HCT116 (cell line): ENCODE results near the gene RASL11B. TPM values are rescaled to one million over a fixed set of nuclear protein-coding genes. Genes with fewer than 3 reads are reported as not detected.

ENCODE experiments used
- ATAC-seq: fragments of 200-7000 bp; cut with Tn5 transposase; 2 replicates; pipeline ENCODE4 v1.9.1; 2020; ENCODE audit warnings: mild to moderate bottlenecking, moderate library complexity
- BruUV-seq: library from RNA; stranded (reverse); fragments of 400-500 nt; replicated peaks from 2 replicates; lab custom pipeline; 2021; lab: Mats Ljungman, UMichigan
- CTCF ChIA-PET: fragments of 300-600 bp; sonication (Branson Sonifier 250); formaldehyde crosslinking; loops from one replicate; lab custom pipeline; 2021; ENCODE audit warnings: antibody characterized with exemption; lab: Charles Lee
- POLR2A ChIA-PET: fragments of 300-600, 350-600 bp; sonication (Branson Sonifier 250); formaldehyde crosslinking; loops from one replicate; lab custom pipeline; 2021; ENCODE audit warnings: antibody characterized with exemption; lab: Charles Lee
- RAD21 ChIA-PET, 2 experiments: fragments of 300-600 bp; sonication (Branson Sonifier 250); formaldehyde crosslinking; loops; one replicate each; lab custom pipeline; 2023; ENCODE audit warnings: low total read pairs in 2 of 2; ENCODE audit not compliant: uncharacterized antibody in 2 of 2, unreplicated experiment in 2 of 2, low non-redundant PET in 1 of 2; lab: Charles Lee
- DNase-seq: peaks from one replicate; pipeline ENCODE4 v3.0.0-alpha.2; 2010; ENCODE audit warnings: low read depth, low spot score
- H2AFZ ChIP-seq: fragments of 200-600 bp; shearing (Covaris generic), sonication (generic); 2 replicates; pipeline ENCODE4 v1.6.1; 2017; ENCODE audit warnings: low read depth, mixed run types, mixed read lengths, antibody characterized with exemption, low read length; ENCODE audit not compliant: poor library complexity, severe bottlenecking
- H3K27ac ChIP-seq: 2 replicates; pipeline ENCODE4 v1.5.1; 2012; ENCODE audit warnings: low read depth, low read length
- H3K27me3 ChIP-seq: fragments of 200-600 bp; sonication (generic); 2 replicates; pipeline ENCODE4 v1.6.1; 2016; ENCODE audit warnings: mixed run types, low read length, mixed read lengths; ENCODE audit not compliant: insufficient read depth
- H3K36me3 ChIP-seq, 2 experiments: fragments of 200-500 bp in 1 of 2; fragments of 200-600 bp in 1 of 2; sonication (Bioruptor generic) in 1 of 2; sonication (generic) in 1 of 2; 2 replicates each; pipeline versions ENCODE4 v1.5.1 to v1.6.1; 2014 to 2016; ENCODE audit warnings: low read length in 2 of 2, inconsistent platforms in 1 of 2, mixed read lengths in 1 of 2, mixed run types in 1 of 2; ENCODE audit not compliant: insufficient read depth in 2 of 2, control insufficient read depth in 1 of 2
- H3K4me1 ChIP-seq, 2 experiments: fragments of 200-600 bp in 1 of 2; sonication (generic) in 1 of 2; 2 replicates each; pipeline versions ENCODE4 v1.5.1 to v1.6.1; 2012 to 2017; ENCODE audit warnings: low read length in 2 of 2, inconsistent platforms in 1 of 2, mild to moderate bottlenecking in 1 of 2, mixed read lengths in 1 of 2, mixed run types in 1 of 2, moderate library complexity in 1 of 2; ENCODE audit not compliant: insufficient read depth in 2 of 2, control insufficient read depth in 1 of 2
- H3K4me2 ChIP-seq: fragments of 200-600 bp; sonication (generic); 2 replicates; pipeline ENCODE4 v1.6.1; 2017; ENCODE audit warnings: mixed run types, low read length, mixed read lengths
- H3K4me3 ChIP-seq, 2 experiments: fragments of 200-600 bp in 1 of 2; sonication (generic) in 1 of 2; replicated peaks in 1 of 2; 2 replicates each; pipeline ENCODE4 v1.5.1; 2011 to 2016; ENCODE audit warnings: low read length in 2 of 2, control low read depth in 1 of 2, low read depth in 1 of 2, mild to moderate bottlenecking in 1 of 2, mixed read lengths in 1 of 2, mixed run types in 1 of 2
- H3K79me2 ChIP-seq: fragments of 200-600 bp; sonication (generic); 2 replicates; pipeline ENCODE4 v1.6.1; 2017; ENCODE audit warnings: mild to moderate bottlenecking, mixed run types, low read length, moderate library complexity, mixed read lengths; ENCODE audit not compliant: insufficient read depth
- H3K9ac ChIP-seq: fragments of 200-600 bp; sonication (generic); 2 replicates; pipeline ENCODE4 v1.6.1; 2016; ENCODE audit warnings: low read length, mixed read lengths
- H3K9me2 ChIP-seq: fragments of 200-600 bp; sonication (generic), shearing (Covaris generic); 2 replicates; pipeline ENCODE4 v1.6.1; 2017; ENCODE audit warnings: mixed run types, mild to moderate bottlenecking, moderate library complexity; ENCODE audit not compliant: insufficient read depth
- H3K9me3 ChIP-seq, 2 experiments: fragments of 200-500 bp in 1 of 2; fragments of 200-600 bp in 1 of 2; sonication (Bioruptor generic) in 1 of 2; sonication (generic) in 1 of 2; 2 replicates each; pipeline ENCODE4 v1.6.1; 2014 to 2017; ENCODE audit warnings: low read length in 2 of 2, mixed read lengths in 2 of 2, inconsistent platforms in 1 of 2, low read depth in 1 of 2, mild to moderate bottlenecking in 1 of 2, mixed run types in 1 of 2, moderate library complexity in 1 of 2; ENCODE audit not compliant: control insufficient read depth in 1 of 2, insufficient read depth in 1 of 2
- H4K20me1 ChIP-seq: fragments of 200-600 bp; sonication (generic), shearing (Covaris generic); 2 replicates; pipeline ENCODE4 v1.6.1; 2017; ENCODE audit warnings: mixed run types, mild to moderate bottlenecking, moderate library complexity; ENCODE audit not compliant: insufficient read depth
- ATF3 ChIP-seq: IDR thresholded peaks from 2 replicates; pipeline ENCODE4 v1.6.1; 2012
- ELF1 ChIP-seq: IDR thresholded peaks from 2 replicates; pipeline ENCODE4 v1.6.1; 2012; ENCODE audit warnings: low read depth, borderline replicate concordance
- EZH2 ChIP-seq: fragments of 200-600 bp; sonication (generic); IDR thresholded peaks from 2 replicates; pipeline ENCODE4 v1.6.1; 2017; ENCODE audit warnings: antibody characterized with exemption, mixed run types
- EZH2phosphoT487 ChIP-seq: fragments of 200-600 bp; IDR thresholded peaks from 2 replicates; pipeline ENCODE4 v1.6.1; 2018; ENCODE audit warnings: antibody characterized with exemption, borderline replicate concordance
- FOSL1 ChIP-seq: IDR thresholded peaks from 2 replicates; pipeline ENCODE4 v1.6.1; 2012; ENCODE audit warnings: low read depth
- RAD21 ChIP-seq: IDR thresholded peaks from 2 replicates; pipeline ENCODE4 v1.6.1; 2012; ENCODE audit warnings: low read depth, mild to moderate bottlenecking
- SIN3A ChIP-seq: IDR thresholded peaks from 2 replicates; pipeline ENCODE4 v1.6.1; 2012; ENCODE audit warnings: low read depth
- YY1 ChIP-seq: IDR thresholded peaks from 2 replicates; pipeline ENCODE4 v1.6.1; 2011; ENCODE audit warnings: low read length, low read depth, moderate library complexity, mild to moderate bottlenecking; ENCODE audit not compliant: insufficient replicate concordance; ENCODE audit errors: extremely low read depth
- ZFX ChIP-seq: fragments of 450-650 bp; IDR thresholded peaks from 2 replicates; pipeline ENCODE4 v1.6.1; 2017
- intact Hi-C: fragments of 100-400 bp; cut with micrococcal nuclease; formaldehyde crosslinking; loops from 2 replicates; pipeline ENCODE4 v1.10.0; 2022
- total RNA-seq: library from RNA; stranded (reverse); gene quantifications from one replicate; pipeline ENCODE4 v1.2.1, GENCODE V29; 2021; ENCODE audit not compliant: unreplicated experiment
- TF ChIP-seq, protein P1 (sequence below), 3 experiments: fragments of 200-600 bp in 1 of 3; sonication (generic) in 1 of 3; IDR thresholded peaks in 2 of 3; conservative IDR thresholded peaks in 1 of 3; 2 replicates each; pipeline ENCODE4 v1.5.1; 2012 to 2017; ENCODE audit warnings: low read depth in 2 of 3, low read length in 2 of 3, antibody characterized with exemption in 1 of 3, borderline replicate concordance in 1 of 3, control low read depth in 1 of 3, mild to moderate bottlenecking in 1 of 3, mixed read lengths in 1 of 3, mixed run types in 1 of 3, moderate library complexity in 1 of 3; ENCODE audit not compliant: insufficient read depth in 1 of 3
- TF ChIP-seq, protein P2 (sequence below): IDR thresholded peaks from 2 replicates; pipeline ENCODE4 v1.6.1; 2011; ENCODE audit warnings: mild to moderate bottlenecking, low read length, moderate library complexity; ENCODE audit not compliant: insufficient replicate concordance; ENCODE audit errors: extremely low read depth

RASL11B gene
- total RNA-seq, 1 experiment from 2014 or later: 0.34 TPM

DNA sequence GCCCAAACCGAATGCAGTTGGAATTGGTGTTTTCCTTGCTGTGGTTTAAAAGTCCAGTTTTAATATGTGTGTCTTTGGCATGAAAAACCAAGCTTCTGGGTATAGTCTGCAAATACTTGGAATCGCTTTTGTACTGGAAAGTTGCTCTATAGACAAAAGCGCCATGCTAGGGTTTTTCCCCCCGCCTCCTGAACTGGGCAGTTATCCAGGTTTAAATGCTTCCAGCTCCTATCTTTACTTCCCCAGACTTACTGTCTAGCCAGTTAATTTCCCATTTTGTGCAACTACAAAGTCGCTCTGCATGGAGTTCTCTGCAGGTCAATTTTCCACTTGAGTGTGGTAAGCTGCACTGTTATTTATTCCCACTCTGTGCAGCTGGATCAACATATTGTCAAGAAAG, 2.7 kb downstream of the RASL11B start:
- POLR2A ChIA-PET: no interaction called here
- H3K4me2 ChIP-seq: no peak overlapping the region
- BruUV-seq: no TSS peak

More for the DNA sequence above, 2.7 kb downstream of the RASL11B start:
- no peaks in the 10 kb centered on the region for H3K9me2 ChIP-seq
- RAD21 ChIA-PET: no interaction called here
- TF ChIP-seq RAD21 (no peak), YY1 (no peak), EZH2 (no peak), SIN3A (no peak), ATF3 (no peak), ELF1 (no peak), EZH2phosphoT487 (no peak), ZFX (no peak), FOSL1 (no peak)
- TF ChIP-seq, protein P1, sequence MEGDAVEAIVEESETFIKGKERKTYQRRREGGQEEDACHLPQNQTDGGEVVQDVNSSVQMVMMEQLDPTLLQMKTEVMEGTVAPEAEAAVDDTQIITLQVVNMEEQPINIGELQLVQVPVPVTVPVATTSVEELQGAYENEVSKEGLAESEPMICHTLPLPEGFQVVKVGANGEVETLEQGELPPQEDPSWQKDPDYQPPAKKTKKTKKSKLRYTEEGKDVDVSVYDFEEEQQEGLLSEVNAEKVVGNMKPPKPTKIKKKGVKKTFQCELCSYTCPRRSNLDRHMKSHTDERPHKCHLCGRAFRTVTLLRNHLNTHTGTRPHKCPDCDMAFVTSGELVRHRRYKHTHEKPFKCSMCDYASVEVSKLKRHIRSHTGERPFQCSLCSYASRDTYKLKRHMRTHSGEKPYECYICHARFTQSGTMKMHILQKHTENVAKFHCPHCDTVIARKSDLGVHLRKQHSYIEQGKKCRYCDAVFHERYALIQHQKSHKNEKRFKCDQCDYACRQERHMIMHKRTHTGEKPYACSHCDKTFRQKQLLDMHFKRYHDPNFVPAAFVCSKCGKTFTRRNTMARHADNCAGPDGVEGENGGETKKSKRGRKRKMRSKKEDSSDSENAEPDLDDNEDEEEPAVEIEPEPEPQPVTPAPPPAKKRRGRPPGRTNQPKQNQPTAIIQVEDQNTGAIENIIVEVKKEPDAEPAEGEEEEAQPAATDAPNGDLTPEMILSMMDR (IDR thresholded peaks at IDR 0.05 in 2 of 3, conservative IDR thresholded peaks at IDR 0.05 in 1 of 3; ENCODE audit: borderline replicate concordance in 1 of 3, insufficient read depth in 1 of 3, low read depth in 2 of 3, low read length in 2 of 3): no peak
- TF ChIP-seq, protein P2, sequence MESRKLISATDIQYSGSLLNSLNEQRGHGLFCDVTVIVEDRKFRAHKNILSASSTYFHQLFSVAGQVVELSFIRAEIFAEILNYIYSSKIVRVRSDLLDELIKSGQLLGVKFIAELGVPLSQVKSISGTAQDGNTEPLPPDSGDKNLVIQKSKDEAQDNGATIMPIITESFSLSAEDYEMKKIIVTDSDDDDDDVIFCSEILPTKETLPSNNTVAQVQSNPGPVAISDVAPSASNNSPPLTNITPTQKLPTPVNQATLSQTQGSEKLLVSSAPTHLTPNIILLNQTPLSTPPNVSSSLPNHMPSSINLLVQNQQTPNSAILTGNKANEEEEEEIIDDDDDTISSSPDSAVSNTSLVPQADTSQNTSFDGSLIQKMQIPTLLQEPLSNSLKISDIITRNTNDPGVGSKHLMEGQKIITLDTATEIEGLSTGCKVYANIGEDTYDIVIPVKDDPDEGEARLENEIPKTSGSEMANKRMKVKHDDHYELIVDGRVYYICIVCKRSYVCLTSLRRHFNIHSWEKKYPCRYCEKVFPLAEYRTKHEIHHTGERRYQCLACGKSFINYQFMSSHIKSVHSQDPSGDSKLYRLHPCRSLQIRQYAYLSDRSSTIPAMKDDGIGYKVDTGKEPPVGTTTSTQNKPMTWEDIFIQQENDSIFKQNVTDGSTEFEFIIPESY: no peak
- H3K4me1 ChIP-seq: peaks cover 0 to 4% of the 10 kb centered on the region in 2 experiments; a peak in 2 of 4 replicates
- no peak overlapping the region for H3K9ac ChIP-seq
- H3K36me3 ChIP-seq: no peaks in the 10 kb centered on the region
- CTCF ChIA-PET: no interaction called here
- H3K9me3 ChIP-seq: no peaks in the 10 kb centered on the region
- no peak for ATAC-seq
- H2AFZ ChIP-seq: no peak overlapping the region
- no peaks in the 10 kb centered on the region for H3K27me3 ChIP-seq
- intact Hi-C loops: no loop called here
- H3K4me3 ChIP-seq: no peak overlapping the region
- H3K79me2 ChIP-seq: no peaks in the 10 kb centered on the region
- no peak for DNase-seq
- no peak overlapping the region for H3K27ac ChIP-seq
- no peaks in the 10 kb centered on the region for H4K20me1 ChIP-seq
